GM19043 (cell line): ENCODE data around the gene FOXO3B.
"Not testable (repeated sequence)": the region's sequence is repeated elsewhere in the genome, so short reads cannot be mapped to it uniquely, and the experiment has no call there.

Experiments used
- ATAC-seq: cut with Tn5 transposase; IDR thresholded peaks from one replicate; pipeline ENCODE4 v1.9.1; 2021; ENCODE audit warnings: low read depth; ENCODE audit not compliant: unreplicated experiment

Gene FOXO3B

GRCh38 chr17:18681767-18682571 lies at the start of gene FOXO3B:
TSS of gene FOXO3B (minus strand) at chr17:18682314. CDS start at chr17:18681651, 663 bp downstream.
- ATAC-seq: peak; percentile 92

- not testable (repeated sequence) for ATAC-seq
Measured at GRCh38 chr17:18723509-18723908, 41.4 kb upstream of the FOXO3B start.

- ATAC-seq: not testable (repeated sequence)
Measured at GRCh38 chr17:18722612-18723011, 40.5 kb upstream of the FOXO3B start.

GRCh38 chr17:18721775-18722547 lies 39.8 kb upstream of the FOXO3B start:
- ATAC-seq: not testable (repeated sequence)

GRCh38 chr17:18719428-18720110 lies 37.5 kb upstream of the FOXO3B start:
- ATAC-seq: not testable (repeated sequence)

GRCh38 chr17:18718643-18719427 lies 36.7 kb upstream of the FOXO3B start:
- ATAC-seq: not testable (repeated sequence)

- not testable (repeated sequence) for ATAC-seq
Measured at GRCh38 chr17:18712354-18712999, 30.4 kb upstream of the FOXO3B start.

- not testable (repeated sequence) for ATAC-seq
Measured at GRCh38 chr17:18708215-18708614, 26.1 kb upstream of the FOXO3B start.

GRCh38 chr17:18705955-18706354 lies 23.8 kb upstream of the FOXO3B start:
- not testable (repeated sequence) for ATAC-seq

- not testable (repeated sequence) for ATAC-seq
Measured at GRCh38 chr17:18698473-18699103, 16.5 kb upstream of the FOXO3B start.

- not testable (repeated sequence) for ATAC-seq
Measured at GRCh38 chr17:18695143-18695542, 13.0 kb upstream of the FOXO3B start.

- ATAC-seq: not testable (repeated sequence)
Measured at GRCh38 chr17:18682668-18683067, 554 bp upstream of the FOXO3B start.

GRCh38 chr17:18677381-18677780 lies 4.7 kb downstream of the FOXO3B start:
- not testable (repeated sequence) for ATAC-seq

GRCh38 chr17:18676928-18677327 lies 5.2 kb downstream of the FOXO3B start:
- ATAC-seq: not testable (repeated sequence)

GRCh38 chr17:18672395-18673227 lies 9.5 kb downstream of the FOXO3B start:
- not testable (repeated sequence) for ATAC-seq

GRCh38 chr17:18668625-18669024 lies 13.5 kb downstream of the FOXO3B start:
- not testable (repeated sequence) for ATAC-seq

- ATAC-seq: not testable (repeated sequence)
Measured at GRCh38 chr17:18667535-18667934, 14.6 kb downstream of the FOXO3B start.

GRCh38 chr17:18666326-18666725 lies 15.8 kb downstream of the FOXO3B start:
- not testable (repeated sequence) for ATAC-seq
